HG02610 (cell line): ENCODE measurements around the gene SULT4A1.

Source experiments
- ATAC-seq: cut with Tn5 transposase; IDR thresholded peaks from one replicate; pipeline ENCODE4 v1.9.1; 2021; ENCODE audit warnings: mild to moderate bottlenecking, moderate library complexity; ENCODE audit not compliant: unreplicated experiment

The SULT4A1 gene

GRCh38 chr22:43814264-43814663, 48.0 kb downstream of the SULT4A1 start:
- no peak for ATAC-seq

- ATAC-seq, result no peak
These were observed 49.4 kb downstream of the SULT4A1 start for GRCh38 chr22:43812890-43813289.

DNA sequence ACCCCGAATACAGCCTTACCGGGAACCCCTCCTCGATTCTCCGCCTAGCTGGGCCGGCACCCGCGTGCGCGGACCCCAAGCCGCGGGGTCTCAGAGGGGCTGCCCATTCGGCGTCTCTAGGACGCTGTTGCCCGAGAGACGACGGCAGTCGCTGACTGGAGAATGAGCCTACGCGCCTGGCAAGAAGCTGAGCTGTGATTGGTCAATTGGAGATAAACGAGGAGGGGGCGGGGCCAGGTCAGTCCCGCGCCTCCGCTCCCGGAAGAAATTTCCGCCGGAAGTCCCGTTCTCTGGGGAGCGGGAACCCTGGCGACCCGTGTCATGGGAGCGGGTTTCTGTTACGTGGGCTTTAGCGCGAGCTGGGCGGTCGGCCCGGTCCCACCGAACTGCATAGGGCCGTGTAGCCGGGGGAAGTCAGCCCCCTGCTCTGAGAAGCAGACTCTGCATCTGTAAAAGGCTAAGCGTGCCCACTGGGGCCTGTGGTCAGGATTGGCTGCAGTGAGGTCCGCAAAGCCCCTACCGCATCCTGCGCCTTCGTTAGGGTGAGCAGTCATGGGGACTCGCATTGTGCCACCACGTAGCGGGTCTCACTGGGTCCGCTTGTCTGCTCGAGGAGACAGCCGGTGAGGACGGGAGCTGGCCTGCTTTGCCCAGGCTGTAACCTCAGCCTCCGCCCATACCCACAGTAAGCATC, 50.0 kb downstream of the SULT4A1 start, which contains the start of gene EFCAB6:
Gene EFCAB6 (minus strand): TSS at position 157 of the 694 bp plus-strand sequence. CDS start 29,987 bp downstream, outside the sequence.
- ATAC-seq, result peak; percentile 78

GRCh38 chr22:43811777-43812148, 50.5 kb downstream of the SULT4A1 start:
- ATAC-seq, result peak; percentile 10

- no peak for ATAC-seq
These were observed 59.3 kb downstream of the SULT4A1 start for GRCh38 chr22:43802897-43803495.

- ATAC-seq, result no peak
These were observed 61.3 kb downstream of the SULT4A1 start for GRCh38 chr22:43800970-43801369.

DNA sequence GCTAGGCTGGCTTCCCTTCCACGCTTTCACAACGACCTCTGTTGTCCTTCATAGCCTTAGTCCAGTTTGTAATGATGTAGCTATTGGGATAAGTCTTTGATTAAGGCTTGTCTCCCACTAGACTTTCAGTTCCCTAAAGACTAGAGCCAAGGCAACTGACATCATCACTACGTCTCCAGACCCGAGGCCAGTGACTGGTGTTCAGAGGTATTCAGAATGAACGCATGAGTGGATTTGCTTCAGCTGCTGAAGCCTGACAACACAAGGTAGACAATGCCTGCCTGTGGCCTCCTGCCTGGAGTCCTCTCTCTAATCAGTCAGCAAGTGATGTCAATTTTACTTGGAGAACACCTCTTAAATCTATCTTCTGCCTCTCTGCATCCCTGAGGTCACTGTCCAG, 63.8 kb downstream of the SULT4A1 start:
- peak; percentile 67 for ATAC-seq

GRCh38 chr22:43796567-43796966, 65.7 kb downstream of the SULT4A1 start:
- no peak for ATAC-seq

- ATAC-seq, result no peak
These were observed 67.0 kb downstream of the SULT4A1 start for GRCh38 chr22:43795320-43795719.

- no peak for ATAC-seq
These were observed 69.4 kb downstream of the SULT4A1 start for GRCh38 chr22:43792905-43793304.

DNA sequence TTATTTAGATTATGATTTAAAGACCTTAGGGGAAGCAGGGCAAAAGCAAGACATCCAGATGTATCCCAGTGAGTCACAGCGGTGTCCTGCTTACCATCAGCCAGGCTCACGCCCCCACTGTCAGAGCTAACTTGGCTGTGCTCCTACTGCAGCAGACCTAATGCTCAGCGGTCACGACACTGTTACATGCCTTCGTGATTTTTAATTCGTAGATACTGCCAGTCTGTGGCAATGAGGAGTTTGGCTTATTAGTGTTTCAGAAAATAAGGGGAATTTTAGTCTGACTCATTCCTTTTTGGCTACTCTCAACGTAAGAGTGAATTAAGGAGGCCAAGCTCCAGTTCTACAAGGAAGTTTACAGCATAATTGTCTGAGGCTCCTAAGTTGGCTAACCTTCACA, 72.9 kb downstream of the SULT4A1 start:
- ATAC-seq, result no peak

GRCh38 chr22:43783777-43784176, 78.5 kb downstream of the SULT4A1 start:
- no peak for ATAC-seq

DNA sequence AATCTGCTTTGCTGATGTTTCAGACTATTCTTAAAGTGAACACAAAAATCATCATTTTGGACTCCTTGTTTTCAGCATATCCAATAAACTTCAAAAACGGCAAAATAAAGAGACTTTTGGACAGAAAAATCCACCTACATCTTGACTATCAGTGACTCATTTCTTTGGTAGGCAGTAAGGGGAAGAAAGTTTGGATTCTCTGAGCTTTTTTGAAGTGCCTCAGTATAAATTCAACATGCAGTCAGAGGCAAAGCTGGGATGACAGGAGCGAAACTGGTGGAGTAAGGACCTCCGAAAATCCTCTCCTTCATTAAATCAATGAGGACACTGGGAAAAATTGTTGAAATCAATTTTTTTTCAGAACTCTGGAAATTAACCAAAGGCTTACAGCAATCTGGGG, 79.9 kb downstream of the SULT4A1 start:
- no peak for ATAC-seq

DNA sequence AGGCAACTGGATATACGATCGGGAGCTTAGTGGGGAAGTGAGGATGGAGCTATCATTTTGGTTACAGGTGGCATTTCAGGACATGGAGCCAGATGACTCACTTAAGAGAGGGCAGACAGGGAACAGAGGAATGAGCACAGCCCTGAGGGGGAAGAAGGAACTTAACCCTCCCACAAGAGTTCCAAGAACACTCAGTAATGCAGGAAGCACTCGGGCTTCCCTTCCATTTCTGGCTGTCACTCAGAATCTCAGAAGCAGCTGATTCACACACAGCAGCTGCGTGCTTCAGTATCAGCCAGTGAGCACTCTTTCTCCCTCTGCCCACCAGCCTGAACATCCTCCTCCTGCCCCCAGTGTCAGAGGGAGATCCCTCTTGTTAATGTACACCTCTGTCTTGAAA, 85.0 kb downstream of the SULT4A1 start:
- no peak for ATAC-seq

DNA sequence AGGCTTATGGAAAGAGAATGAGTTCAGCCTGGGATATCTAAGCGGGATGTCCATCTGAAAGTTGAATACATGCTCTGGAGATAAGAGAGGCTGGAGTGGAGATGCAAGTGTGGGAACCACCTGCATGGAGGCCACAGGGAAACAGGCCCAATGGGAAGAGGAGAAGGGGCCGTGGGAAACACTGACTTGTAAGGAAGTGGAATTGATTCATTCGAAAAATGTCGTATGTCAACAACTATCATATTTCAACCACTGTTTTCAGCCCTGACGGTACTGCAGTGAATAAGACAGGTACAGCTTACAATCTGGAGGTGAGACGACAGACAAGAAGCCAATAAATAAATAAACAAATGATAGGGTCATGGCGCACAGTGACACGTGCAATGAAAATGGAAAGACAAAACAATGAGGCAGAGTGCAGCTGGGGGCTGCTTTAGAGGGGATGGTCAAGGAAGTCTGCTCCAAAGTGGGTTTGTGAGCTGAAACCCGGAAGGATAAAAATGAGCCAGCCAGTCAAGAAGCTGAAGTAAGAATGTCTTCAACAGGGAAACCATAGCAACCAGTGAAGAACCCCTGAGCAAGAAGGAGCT, 86.1 kb downstream of the SULT4A1 start:
- no peak for ATAC-seq
